ENCODE data around the gene ITGA5.
"Not testable (repeated sequence)": the region's sequence is repeated elsewhere in the genome, so short reads cannot be mapped to it uniquely, and the experiment has no call there.

Gene ITGA5

DNA sequence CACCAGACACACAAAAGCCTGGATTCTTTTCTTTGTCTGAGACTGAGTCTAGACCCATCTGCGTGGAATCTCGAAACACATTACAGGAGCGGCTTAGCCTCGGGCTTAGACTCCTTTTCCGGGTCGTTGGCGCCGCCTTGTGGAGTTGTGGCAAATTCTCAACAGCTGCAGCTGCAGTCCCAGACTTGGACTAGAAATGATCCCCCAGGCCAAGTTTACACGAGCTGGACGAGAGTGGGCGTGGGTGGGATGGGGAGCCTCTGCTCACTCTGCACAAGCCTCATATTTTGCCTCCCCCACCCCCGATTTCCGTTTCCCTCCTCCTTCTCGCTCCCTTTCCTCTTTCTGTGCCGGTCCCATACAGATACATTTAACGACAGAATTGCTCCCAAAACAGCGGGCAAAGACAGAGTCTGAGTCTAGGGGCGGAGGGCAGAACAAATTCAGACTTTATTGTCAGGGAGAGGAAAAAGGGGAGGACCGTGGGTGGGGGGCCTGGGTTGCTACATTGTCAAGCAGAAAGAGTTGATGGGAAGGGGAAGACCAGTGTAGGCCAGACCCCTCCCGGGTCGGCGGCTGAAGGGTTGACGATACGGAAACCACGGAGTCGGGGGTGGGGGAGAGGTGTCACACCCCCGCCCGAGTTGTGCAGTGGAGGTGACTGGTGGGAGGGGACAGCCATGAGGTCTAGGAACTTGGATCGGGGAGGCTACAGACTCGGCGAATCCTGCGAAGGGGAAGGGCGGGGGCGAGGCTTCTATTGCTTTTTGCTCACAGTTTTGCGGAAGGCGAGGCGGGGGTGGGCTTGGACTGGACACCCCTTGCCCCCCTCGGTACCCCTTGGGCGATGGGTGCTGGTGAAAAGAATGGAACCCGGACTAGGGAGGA lies 50.1 kb downstream of the ITGA5 start:
- DNase-seq = peak; percentile 72

DNA sequence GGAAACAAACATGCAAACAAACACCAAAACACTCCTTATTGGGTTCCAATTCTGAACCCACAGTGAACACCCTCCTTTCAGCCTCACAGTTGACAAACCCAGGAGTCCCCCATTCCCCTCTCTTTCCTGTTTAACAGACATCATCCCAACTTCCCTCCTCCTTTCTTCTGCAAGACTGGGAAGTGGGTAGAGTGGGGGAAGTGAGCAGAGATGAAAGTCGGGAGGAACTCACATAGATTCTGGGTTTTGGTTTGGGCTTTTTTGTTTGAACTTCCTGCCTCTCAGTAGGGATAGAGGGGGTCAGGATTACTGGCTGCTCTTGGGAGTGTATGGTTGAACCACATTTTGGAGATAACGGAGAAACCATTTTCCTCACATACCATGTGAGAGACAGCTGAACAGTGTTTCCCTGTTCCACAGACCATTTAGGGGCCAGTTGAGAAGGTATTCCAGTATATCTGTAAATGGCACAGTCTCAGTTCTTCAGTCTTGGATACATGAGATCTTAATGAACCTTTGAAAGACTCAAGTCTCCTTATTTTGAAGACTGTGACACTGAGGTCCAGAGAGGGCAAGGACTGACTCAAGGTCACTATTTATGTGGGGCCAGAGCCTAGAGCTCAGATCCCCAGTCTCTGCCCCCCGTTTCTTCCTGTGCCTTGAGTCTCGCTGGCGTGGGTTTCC lies 50.9 kb downstream of the ITGA5 start:
- no peak for DNase-seq

DNA sequence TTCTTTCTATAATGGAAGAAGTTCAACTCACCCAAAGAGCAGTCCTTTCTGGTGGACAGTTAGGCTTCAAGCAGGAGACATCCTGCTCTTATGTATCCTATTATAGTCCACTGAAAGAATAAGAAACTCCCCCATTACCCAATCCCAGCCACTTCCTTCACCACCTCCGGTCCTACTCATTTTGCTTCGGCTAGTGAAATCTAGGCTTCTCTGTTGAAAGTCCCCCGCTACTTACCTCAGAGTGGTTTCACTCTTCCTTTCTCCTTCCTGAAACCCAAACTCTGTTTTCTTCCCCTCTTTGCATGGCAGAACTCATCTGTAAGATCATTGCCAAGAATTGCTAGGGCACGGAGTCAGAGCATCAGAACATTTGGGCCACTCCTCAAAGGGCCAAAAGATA lies 54.7 kb downstream of the ITGA5 start, which contains the start of gene GPR84:
Gene GPR84 (minus strand): TSS at position 74 of the 400 bp plus-strand sequence. CDS start 635 bp downstream, outside the sequence.
- DNase-seq = no peak

DNA sequence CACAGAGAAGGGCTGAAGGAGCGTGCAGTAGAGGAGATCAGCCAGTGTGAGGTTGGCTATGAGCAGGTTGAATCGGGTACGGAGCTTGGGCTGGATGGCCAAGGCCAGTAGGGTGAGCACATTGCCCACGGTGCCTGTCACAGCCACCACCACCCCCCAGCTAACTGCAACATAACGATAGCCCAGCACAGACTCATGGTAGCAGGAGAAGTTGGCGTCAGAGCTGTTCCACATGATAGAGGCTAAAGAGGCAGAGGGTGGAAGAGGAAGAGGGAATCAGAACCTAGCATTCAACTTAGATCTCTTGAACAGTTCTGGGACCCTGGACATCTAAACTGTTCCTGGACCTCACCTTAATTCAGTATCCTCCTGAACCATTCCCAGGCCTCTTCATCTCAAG lies 55.4 kb downstream of the ITGA5 start:
- no peak for DNase-seq

DNA sequence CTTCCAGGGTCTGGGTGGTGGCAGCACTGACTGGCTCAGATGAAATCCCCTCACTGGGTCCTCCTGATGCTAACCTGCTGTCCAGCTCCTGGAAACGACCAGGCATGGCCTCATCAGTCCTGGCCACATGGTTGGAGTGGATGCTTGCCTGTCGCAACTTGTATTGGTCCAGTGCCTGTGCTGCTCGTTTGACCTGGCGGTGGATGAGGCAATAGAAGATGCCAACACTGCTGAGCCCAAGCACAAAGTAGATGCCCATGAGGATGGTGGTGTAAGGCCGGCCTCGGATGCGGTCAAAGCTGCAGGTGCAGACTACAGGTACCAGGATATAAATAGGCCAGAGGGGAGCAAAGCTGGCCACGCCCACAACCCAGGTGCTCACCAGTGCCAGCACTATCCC lies 56.0 kb downstream of the ITGA5 start:
- no peak for DNase-seq

DNA sequence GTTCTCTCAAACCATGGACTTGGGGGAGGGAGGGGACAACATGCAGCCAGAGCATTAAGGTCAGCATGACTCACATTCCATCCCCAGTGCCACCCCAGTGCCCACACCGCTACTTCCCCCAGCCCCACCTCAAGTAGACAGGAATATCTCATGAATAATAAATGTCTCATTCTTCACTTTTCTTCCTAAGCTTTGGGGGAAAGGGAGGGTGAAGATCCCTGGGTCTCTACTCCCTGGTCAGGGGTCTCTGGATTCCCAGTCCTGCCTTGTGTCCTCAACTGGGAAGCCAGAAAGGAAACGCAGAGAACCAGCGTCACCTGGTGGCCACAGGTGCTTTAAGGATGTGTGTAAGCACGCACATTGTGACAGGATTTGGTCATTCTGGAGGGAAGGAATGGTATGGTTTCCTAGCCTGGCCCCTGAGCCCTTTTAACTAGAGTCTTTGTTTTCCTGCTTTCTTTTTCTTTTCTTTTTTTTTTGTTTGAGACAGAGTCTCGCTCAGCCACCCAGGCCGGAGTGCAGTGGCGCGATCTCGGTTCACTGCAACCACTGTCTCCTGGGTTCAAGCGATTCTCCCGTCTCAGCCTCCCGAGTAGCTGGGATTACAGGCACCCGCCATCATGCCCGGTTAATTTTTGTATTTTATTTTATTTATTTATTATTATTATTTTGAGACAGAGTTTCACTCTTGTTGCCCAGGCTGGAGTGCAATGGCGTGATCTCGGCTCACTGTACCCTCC lies 58.2 kb downstream of the ITGA5 start:
- peak; percentile 87 for DNase-seq

DNA sequence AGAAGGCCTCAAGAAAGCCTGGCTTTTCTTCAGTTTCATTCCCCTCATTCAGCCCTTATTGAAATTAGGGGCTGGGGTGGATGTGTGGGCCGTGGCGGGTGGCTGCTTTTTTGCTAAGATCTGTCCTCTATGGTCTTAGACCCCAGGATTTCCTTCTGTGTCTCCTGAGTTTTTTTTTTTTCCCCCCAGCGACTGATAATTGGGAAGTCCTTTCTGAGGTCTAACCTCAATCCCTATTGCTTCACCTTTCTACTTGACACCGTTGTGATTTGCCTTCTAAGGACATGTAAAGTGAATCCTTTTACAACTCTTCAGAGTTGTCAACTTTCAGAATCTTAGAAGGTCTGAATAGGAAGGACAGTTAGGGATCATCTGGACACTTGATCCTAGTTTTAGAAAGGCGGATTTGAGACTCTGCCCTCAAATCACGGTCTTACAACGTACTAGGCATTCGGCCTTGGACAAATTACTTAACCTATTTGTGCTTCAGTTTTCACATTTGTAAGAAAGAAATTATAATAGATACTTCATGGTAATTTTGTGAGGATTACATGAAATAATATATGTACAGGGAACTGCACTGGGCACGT lies 59.2 kb downstream of the ITGA5 start:
- DNase-seq = no peak

DNA sequence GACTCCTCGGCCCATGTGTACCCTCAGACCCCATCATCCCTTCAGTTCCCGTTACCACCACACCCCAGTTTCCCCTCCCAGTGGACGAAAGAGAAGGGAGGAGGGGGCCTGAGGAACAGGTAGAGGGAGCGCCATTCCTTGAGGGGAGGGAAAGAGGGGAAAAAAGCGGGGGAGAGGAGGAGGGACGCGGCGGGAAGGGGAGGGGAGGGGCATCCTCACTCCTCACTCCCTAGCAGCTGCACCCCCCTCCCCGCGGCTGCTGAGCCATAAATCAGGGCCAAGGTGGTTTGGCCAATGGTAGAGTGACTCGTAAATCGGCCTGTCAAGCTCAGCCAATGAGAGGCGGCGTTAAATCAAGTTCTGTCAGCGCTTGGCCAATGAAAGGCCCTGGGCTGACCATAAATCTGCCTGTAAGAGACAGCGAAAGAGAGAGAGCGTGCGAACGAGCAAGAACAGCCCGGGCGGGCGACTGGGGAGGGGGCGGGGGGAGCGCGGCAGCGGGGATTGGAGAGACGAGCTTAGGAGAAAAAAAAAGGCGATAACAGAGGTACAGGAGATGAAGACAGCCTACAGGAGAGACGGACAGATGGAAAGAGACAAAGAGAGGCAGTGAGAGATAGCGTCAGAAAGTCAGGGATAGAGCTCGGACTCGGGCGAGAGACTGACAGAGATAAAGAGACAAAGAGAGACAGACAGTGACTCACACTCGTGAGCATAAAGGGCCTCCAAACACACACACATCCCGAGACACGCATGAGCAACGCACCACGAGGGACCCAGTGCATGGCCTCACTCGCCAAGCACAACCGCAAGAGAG lies 59.9 kb downstream of the ITGA5 start:
- DNase-seq = peak; percentile 99

DNA sequence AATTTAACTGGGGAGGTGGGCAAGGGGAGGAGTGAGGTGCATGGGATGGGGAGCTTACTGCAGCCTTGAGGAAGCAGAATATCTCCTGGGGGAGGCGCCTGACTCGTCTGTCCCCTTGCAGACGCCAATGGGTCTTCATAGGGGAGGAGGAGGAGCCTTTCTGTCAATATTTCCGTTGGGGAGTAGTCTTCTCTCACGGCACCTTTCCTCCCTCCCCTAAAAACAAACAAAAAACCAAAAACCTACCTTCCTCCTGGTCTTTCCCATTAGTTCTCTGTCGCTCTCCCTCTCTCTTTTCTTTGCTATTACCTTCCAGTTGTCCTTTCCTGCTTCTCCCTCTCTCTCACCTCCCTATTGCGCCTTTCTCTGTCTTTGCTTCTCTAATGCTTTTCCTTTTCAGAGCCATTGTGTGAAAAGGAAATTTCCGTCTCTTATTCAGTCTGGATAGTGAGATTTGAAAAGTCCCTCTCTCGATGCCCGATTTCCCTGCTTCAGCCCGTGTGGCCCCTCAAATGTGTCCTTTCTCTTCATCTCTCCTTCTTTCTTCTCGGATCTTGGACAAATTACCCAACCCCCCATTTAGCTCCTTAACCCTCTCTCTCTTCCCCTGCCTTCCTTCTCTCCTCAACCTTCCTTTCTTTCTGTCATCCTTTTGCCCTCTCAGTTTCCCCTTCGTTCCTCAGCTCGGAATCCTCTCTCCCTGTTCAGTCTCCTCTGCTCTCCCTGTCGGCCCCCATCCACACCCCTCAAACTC lies 60.7 kb downstream of the ITGA5 start:
- peak; percentile 71 for DNase-seq

DNA sequence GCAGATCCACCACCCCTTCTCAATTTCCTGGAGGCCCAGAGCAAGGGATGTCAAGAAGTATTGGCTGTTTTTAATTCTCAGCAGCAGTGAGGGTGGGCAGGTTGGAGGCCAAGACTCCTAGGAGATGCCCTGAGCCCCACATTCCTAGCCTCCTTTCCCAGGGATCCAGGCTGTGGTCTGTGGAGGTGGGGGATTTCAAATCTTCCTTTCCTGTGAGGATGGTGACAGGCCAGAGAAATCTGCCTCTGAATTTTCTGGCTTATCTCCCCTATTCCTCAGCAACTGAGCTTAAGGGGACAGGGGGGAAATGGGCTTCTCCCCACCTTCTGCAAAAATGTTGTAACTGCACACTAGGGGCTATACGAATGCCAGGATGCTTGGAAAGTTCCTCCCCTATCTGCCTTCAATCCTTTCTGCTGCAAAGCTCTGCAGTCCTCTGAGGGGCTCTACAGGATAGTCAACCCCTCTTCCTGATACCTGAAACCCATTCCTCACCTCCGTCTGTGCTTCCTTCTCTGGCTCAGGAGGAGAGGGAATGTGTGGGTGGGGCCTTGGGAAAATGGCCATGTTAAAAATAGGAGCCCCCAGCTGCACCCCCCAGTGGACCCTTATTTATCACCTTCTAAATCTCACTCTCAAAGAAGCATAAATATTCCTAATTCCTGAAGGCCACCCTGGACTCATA lies 61.4 kb downstream of the ITGA5 start:
- DNase-seq = no peak

DNA sequence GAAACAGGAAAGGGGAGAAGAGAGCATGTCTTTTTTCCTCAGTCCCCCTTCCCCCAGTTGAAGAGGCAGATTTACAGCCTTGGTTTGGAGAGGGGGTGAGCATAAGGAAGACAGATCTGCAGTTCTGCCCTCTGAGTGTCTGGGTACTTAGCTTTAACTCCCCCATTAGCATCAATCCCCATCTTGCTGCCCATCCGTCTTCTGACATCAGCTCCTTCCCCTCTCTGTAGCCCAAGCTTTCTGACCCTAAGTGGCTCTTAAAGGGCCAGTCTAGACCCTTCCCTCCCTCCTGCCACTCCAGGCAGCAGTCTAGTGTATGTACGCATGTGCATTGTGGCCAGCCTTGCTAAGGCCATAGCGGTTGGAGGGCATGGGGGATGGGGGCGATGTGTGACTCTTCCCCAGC lies 62.1 kb downstream of the ITGA5 start:
- no peak for DNase-seq

DNA sequence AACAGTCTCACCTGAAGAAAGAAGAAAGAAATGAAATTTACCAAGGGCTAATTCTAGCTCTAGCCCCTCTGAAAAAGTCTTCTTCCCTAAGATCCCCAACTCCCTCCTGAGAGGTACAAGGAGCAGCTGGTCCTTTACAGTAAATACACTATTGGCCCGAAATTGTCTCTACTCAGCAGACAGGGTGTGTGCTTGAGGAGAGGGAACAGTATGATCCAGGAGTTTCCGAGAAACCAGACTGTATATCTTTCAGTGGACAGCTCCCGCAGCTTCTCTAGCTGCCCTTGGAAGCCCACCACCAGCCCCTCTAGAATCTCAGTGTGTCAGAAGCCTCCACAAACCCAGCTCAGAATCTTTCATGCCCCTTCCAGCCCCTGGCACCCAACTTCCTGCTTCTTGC lies 62.8 kb downstream of the ITGA5 start:
- no peak for DNase-seq

DNA sequence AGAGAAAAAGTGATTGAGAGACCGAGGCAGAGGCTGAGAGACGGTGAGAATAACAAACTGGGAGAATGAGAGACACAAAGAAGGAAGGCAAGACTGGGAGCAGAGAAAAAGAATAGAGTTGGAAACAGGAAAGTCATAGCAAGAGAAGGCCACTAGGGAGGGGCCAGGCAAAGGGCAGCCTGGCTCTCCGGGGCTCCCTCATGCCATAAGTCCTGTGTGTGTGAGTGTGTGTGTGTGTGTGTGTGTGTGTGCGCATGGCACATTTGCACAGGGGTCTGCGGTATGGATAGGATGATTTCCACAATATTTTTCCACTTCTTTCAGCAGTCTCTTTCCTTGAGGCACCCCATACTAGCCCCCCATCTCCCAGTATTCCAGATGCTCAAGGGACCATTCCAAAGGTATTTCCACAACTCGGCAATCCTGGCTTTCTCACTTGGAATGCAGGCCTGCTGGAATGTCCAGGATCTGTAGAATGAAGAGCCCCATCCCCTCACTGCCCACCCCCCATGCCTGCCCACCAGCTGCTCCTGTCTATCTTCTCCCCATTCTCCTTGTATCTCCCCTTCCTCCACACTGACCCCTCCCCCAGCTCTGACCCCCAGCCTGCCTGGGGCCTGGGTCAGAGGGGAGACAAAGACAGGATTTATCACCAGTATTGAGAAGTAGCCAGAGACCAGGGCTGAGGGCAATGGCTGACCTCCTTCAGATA lies 63.8 kb downstream of the ITGA5 start:
- no peak for DNase-seq

DNA sequence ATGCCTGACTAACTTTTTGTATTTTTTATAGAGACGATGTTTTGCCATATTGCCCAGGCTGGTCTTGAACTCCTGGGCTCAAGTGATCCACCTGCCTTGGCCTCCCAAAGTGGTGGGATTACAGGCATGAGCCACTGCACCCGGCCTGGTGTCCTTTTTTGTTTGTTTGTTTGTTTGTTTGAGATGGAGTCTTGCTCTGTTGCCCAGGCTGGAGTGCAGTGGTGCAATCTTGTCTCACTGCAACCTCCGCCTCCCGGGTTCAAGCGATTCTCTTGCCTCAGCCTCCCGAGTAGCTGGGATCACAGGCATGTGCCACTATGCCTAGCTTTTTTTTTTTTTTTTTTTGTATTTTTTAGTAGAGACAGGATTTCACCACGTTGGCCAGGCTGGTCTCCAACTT lies 64.8 kb downstream of the ITGA5 start:
- DNase-seq = not testable (repeated sequence)

DNA sequence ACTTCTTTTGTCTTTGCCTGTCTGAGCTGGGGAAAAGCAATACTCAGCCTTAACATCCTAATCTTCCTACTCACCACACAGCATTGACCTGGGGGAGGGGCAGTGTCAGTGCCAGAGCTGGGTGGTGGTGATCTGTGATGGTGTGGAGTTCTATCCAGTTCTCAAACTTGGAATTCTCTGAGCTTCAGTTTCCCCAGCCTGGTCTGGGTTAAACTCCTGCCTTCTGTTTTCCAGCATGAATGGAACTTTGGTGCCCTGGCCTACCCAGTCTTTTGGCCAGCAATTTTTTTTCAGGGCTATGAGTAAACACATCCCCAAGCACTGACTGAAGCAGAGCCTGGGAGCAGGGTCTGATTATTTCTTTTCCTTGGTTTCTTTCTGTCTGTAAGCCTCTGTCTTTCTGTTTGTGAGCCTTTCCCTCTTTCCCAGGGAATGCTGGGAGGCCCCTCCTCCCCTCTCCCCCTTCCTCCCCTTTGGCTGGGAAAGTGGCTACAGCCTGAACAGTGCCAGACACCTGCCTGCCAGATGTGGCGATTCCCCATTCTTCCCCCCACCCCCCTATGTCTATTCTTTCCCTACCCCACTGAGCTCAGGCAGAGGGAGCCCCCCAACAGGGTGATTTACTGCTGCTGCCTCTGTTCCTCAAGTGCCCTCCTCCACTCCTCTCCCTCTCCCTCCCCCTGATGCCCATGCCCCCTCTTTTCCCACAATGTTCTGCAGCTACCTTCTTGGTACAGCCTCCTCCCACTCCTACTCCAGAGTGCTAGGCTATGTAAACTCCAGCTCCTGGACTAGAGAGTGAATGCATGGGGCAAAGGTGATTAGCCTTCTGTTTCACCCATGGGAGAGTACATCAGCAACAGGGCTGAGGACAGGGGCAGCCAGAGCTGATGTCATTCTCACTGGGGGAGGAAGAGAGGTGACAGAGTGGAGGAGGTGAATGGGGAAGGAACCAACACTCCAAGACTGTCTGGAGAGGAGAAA lies 65.9 kb downstream of the ITGA5 start:
- DNase-seq = peak; percentile 65

DNA sequence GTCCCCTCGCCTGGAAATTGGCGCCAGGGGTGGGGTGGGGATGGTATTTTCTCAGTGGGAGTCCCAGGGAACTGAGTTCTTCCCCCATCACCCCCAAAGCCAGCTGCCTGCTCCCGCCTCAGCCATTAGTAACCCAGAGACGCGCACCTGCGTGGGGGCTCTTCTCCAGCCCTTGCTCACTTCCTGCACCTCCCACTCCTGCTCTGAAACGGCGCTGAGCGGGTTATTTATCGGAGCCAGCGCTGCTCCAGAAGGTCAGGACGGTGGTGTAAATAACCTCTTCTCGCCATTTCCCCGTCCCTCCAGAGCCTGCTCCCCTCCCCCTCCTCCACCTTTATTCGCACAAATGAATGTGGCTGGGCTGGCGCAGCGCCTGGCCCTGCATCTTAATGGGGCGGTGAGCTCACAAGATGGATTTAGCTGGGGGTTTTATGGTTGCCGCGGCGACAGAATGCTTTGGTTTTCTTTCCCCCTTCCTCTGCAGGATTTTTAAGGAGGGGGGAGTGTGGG lies 67.0 kb downstream of the ITGA5 start:
- peak; percentile 88 for DNase-seq

DNA sequence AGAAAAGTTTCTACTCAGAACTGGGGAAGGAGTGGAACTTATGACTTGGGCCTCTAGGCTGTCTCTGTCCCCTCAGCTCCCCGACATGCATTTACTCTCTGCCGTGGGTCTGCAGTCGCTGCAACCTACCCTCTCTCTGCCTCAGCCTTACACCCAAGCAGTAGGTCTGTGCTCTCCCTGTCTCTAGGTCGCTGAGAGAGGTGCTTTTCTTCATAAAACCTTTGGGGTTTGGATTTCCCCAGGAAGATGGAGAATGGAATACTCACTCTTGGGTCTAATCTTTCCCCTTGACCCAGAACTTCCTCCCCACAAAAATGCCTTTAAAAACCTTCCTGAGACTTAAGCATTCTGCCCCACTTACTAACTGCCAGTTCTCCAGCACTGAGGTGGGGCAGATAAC lies 67.7 kb downstream of the ITGA5 start:
- no peak for DNase-seq

DNA sequence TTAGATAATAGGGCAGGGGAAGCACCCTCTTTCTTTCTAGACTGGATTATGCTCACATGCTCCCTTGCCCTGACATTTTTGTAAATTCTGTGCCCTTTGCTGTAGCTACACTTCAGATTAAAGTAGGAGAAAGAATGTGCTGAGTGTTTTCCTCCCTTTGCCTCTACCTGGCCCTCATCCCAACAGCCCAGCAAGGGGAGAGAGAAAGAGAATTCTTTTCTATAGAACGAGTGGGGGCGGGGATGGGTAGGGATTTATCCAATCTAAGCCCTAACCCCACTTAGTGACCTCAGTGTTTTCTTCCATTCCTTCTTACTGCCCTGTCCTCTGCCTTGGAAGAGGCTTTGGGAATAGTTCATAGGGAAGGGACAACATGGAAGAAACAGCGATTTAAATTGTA lies 68.3 kb downstream of the ITGA5 start:
- DNase-seq = no peak

DNA sequence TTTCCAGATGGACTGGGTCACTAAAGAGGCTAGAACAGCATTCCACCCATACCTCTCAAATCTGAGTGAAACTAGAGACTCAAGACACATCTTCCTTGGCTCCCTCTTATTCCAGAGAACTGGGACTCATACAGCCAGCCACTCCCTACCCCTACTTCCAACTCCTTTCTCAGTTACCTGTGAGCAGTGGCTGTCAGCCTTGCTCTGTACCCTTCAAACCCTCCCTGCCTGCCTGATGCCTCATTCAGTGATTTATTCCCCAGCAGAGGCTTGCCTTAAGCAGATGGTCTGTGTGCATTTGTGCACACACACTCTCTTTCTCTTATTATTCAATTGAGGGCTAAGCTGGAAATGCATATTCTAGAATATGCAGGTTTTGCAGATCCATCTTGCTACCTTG lies 69.4 kb downstream of the ITGA5 start:
- DNase-seq = no peak
